Activated CD4-positive, alpha-beta T cell treated with anti-CD3 and anti-CD28 coated beads, Interleukin-2, amount 50 U/mL, for 48 hours (primary cell): ENCODE measurements around the gene C12orf75.
"Not testable (repeated sequence)": the region's sequence is repeated elsewhere in the genome, so short reads cannot be mapped to it uniquely, and the experiment has no call there.

ENCODE experiments used
- DNase-seq, 2 experiments: peaks; one replicate each; pipeline ENCODE4 v3.0.0-alpha.2; 2020

Gene C12orf75

DNA sequence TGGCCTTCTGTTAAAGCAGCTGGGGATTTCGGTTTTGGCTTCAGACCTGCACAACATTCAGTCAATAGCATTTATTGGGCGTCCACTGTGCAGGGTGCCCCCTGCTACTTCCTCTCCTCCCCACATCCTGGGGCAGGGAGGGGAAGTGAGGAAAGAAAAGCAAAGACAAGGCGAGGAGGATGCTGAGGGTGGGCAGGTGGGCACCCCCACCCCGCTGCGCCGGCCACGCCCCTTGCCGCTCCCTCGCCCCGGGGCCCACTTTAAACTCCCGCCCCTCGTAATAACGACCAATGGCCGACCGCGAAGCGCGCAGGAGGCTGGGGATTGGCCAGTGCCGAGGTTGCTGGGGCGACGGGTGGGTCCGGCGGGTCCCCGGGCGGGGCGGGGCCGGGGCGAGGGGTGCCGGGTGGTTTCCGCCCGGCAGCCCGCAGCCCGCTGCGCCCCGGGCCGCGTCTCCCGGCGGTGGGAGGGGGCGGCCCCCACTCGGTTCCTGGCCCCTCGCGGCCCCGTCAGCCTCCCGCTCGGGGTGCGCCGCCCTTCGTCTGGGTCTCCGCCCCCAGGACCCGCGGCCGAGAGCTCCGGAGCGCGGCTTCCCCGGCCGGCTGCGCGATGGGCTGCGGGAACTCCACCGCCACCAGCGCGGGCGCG is at the start of gene C12orf75:
Gene C12orf75 (plus strand): TSS at position 409 of the 648 bp plus-strand sequence. CDS start 201 bp downstream, at position 610.
- peak; percentile 86 to 90 for DNase-seq

DNA sequence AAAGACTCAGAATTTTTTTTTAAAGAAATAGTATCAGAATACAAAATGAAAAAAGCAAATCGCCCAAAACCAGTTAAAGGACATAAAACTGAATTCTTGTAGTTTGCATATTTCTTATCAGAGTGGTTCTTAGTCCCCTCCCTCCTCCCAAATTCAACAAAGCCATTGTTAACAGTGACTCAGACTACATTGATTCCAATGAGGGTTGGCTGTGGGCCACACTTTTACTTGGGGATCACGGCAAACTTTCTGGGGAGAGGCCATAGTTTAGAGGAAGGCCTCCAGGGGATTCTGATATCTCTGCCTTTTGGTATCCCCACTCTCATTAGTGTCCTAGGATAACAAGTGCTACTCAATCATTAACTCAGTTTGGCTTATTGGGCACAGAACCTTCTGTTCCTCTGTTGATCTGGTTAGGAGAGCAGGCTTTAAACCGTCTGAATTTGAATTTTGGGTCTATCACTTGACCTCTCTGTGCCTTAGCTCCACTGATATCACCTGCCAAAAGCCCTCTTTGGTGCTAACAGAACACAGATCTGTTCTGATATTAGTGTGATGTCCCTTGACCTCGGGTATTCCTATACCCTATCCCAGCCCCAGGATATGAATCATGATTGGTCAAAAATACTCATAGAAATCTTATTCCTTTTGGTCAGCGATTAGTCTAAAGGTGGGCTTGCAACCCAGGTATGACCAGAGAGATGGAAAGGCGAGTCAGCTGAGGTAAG is 49.4 kb upstream of the C12orf75 start:
- no peak for DNase-seq

DNA sequence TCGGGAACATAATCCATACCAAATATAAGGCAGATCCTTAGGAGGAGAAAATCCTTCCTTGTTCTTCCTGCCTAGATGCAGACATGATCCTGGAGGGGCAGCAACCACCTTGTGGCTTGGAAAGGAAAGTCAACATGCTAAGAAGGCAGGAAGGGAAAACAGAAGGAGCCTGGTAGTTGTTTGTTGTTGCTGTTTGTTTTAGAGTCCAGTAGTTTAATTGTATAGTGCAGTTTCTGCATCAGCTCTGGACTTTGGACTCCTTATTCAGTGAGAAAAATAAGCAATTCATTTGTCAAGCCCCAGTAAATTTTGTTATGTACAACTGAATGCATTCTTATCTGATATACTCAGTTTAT is 48.8 kb upstream of the C12orf75 start:
- no peak for DNase-seq

- DNase-seq = no peak
Measured at GRCh38 chr12:105285378-105285777, 45.1 kb upstream of the C12orf75 start.

- DNase-seq = no peak
Measured at GRCh38 chr12:105287408-105287807, 43.1 kb upstream of the C12orf75 start.

- no peak for DNase-seq
Measured at GRCh38 chr12:105288311-105288996, 42.0 kb upstream of the C12orf75 start.

DNA sequence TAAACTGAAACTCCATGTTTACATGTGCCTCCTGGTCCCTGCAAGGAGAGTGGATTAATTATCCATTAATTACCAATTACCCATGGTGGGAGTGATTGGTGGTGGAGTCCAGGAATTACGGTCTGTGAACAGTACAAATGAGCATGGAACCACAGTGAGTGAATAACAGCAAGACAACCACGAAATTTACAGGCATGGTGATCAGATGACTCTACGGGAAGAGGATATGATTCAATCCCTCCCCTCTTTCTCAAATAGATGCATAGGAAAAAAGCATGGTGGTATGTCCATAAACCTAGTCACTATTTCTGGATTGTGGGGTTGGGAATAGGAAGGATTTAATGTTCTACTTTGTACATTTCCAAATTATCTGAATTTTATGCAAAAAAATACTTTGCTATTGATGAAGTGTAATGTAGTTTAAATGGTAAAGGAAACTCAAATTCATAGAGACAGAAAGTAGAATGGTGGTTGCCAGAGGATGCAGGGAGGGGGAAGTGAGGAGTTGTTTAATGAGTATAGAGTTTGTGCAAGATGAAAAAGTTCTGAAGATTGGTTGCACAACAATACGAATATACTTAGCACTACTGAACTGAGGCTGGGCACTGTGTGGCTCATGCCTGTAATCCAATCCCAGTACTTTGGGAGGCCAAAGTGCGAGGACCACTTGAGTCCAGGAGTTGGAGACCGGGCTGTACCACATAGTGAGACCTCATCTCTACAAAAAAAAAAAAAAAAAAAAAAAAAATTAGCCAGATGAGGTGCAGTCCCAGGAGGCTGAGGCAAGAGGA is 41.2 kb upstream of the C12orf75 start:
- no peak for DNase-seq

- DNase-seq = no peak
Measured at GRCh38 chr12:105291531-105291930, 39.0 kb upstream of the C12orf75 start.

GRCh38 chr12:105292705-105293104 is 37.8 kb upstream of the C12orf75 start:
- no peak for DNase-seq

DNA sequence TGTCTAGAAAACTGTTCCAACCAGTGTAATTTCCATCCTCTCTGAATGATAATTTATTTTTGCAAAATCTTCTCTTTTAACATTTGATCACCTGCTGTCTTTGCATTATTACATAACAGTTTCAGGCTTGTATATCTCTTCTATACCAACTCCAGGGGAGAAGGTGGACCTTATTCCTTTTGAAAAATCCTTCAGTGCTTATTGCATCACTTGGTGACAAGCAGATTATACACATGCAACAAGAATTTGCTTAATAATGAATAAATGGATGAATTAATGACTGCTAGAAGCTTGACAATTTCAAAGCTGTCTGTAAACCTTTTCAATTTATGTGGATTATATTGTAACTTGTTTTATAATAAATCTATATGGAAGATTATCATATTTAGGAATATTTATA is 37.3 kb upstream of the C12orf75 start:
- DNase-seq = no peak

GRCh38 chr12:105294161-105294560 is 36.3 kb upstream of the C12orf75 start:
- DNase-seq = no peak

DNA sequence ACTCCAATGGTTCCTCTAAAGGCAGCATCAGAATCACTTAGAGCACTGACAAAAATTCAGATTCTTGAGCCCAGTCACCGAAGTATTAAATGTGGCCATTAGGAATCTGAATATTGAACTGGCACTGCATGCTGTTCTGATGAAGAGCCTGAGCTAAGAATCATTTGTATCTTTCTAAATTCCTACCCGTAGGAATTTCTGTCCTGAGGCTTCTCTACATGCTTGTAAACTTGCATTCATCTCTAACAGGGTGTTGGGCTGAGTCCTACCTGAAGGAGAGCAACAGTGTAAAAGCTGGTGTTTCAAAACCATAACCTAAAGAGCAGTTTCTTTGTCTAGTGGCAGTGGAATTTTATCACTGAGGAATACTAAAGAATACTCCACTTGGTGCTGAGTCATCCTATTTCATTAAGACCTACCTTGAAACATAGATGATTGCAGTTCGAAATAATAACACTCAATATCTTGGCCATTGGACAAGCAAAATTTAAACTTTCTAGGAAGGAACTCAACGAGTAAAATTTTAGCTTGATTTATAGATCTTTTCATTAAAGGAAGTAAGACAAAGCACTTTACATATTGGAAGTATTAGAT is 35.5 kb upstream of the C12orf75 start:
- no peak for DNase-seq

DNA sequence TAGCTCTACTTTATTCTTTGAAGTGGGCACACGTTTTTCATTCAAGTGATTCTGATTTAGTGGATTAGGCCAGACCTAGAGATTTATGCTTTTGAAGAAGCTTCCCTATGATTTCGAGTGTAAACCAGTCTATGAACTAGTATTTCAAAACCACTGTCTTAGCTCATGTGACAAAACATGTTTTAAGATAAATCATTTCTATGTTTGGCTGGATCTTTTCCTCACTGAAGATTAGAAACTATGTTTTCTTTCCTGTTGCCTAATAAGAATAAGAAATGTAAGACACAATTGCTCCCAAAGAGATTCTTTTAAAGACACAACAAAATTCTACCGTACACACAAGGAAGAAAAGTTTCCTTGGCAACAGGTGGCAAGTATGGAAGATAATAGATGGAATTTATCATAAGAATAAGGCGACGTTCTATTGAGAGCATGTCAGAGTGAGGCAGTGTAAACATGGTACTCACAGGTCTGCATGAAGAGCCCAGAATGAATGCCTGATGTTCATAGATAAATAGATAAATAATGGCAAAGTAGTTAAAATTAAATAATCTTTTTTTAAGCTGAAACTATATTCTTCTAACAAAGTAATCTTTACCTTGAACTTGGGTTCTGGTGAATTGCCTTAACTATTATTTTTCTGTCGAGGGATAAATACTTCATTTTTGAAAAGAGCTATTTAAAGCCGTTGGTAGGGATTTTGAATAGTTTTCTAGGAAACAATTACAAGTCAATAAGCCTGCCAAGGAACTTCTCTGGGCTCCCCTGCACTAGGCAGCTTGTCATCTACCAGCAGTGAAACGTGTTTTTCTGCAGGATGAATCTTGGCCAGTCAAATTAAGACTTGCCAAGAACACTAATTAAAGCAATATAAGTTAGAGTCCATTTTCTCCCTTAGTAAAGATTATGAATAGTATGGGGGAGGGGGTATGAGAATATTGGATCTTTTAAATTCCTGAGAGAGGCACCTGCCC is 34.1 kb upstream of the C12orf75 start:
- no peak for DNase-seq

DNA sequence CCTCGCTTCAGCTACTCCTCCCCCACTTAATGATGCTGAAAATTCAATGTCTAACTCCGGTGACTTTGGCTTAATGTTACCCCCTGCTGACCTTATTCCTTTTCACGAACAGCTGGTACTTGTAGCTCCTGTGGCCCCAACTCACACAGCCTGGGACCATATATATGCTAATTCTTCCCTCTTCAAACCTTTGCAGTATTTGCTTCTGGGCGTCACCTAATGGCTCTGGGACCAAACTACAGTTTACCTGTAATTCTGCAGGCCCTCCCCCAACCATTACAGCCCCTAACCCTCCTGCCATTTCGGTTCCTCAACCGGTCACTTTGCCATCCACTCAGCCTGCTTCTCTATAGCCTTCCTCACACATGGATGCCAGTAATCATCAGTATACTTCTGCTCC is 29.6 kb upstream of the C12orf75 start:
- DNase-seq = no peak

DNA sequence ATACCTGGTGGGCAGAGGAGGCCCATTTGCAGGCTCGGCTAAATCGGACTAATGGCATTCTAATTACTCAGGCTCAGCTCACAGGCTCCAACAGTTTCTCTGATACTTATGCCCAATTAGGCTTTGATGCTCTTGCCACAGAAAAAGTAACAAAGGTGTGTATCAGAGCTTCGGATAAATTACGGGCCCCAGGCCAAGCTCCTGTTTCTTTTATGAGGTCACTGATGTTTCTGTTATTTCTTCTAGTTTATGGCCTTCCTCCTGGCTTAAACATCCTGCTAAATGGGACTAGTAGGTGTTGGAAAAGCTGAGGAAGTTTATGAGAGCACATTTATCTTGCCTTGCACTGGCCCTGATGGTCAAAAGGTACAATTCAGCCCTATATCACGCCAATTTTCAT is 28.8 kb upstream of the C12orf75 start:
- no peak for DNase-seq

DNA sequence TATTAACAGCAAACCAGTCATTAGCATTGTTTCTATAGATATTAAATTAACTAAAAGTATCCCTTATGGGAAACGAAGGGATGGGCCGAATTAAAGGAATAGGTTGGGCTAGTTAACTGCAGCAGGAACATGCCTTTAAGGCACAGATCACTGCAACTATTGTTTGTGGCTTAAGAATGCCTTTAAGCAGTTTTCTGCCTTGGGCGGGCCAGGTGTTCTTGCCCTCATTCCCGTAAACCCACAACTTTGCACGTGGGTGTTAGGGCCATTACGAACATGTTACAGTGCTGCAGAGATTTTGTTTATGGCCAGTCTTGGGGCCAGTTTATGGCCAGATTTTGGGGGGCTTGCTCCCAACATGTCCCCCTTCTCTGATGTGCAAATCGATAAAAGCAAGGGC is 27.5 kb upstream of the C12orf75 start:
- not testable (repeated sequence) for DNase-seq

GRCh38 chr12:105304626-105305025 is 25.9 kb upstream of the C12orf75 start:
- not testable (repeated sequence) for DNase-seq

- DNase-seq = not testable (repeated sequence)
Measured at GRCh38 chr12:105307601-105308314, 22.7 kb upstream of the C12orf75 start.

DNA sequence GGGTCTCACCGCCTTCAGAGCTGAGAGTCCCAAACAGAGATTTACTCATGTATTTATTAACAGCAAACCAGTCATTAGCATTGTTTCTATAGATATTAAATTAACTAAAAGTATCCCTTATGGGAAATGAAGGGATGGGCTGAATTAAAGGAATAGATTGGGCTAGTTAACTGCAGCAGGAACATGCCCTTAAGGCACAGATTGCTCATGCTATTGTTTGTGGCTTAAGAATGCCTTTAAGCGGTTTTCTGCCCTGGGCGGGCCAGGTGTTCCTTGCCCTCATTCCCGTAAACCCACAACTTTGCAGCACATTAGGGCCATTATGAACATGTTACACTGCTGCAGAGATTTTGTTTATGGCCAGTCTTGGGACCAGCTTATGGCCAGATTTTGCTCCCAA is 21.7 kb upstream of the C12orf75 start:
- DNase-seq = not testable (repeated sequence)

GRCh38 chr12:105309384-105309783 is 21.1 kb upstream of the C12orf75 start:
- not testable (repeated sequence) for DNase-seq
